ENCODE data around the gene MYB. TPM values are rescaled to one million over a fixed set of nuclear protein-coding genes. Genes with fewer than 3 reads are reported as not detected.

MYB gene
- total and polyA plus RNA-seq, 12 donors: 0.14 to 11.8 (median 0.74) TPM

GRCh38 chr6:135233686-135234491 is 52.8 kb downstream of the MYB start:
- Histone ChIP-seq H3K36me3 (replicated peaks in 1 of 2) (no peaks in the 10 kb centered on the region), H3K4me1 (replicated peaks in 1 of 2) (no peaks in the 10 kb centered on the region), H3K27me3 (no peaks in the 10 kb centered on the region), H3K27ac (no peak overlapping the region), H3K9me3 (replicated peaks in 1 of 3) (no peaks in the 10 kb centered on the region), H3K4me3 (no peak overlapping the region)
- TF ChIP-seq POLR2A (IDR thresholded peaks at IDR 0.05) (no peak), CTCF (IDR thresholded peaks at IDR 0.05) (no peak)
- no peak for DNase-seq
- intact Hi-C loops (cut with DNase I): no loop called here
- WGBS, 4 donors: 66 to 72% (median 68%) methylated on average over 5 of the region's 5 CpGs

- H3K9me3 ChIP-seq (replicated peaks in 1 of 3): no peaks in the 10 kb centered on the region
- 40 to 49% (median 42%) methylated on average over 1 of the region's 1 CpG for WGBS, 4 donors
- H3K36me3 ChIP-seq (replicated peaks in 1 of 2): no peaks in the 10 kb centered on the region
- intact Hi-C loops (cut with DNase I): no loop called here
- no peaks in the 10 kb centered on the region for H3K4me1 ChIP-seq (replicated peaks in 1 of 2)
- H3K4me3 ChIP-seq: no peak overlapping the region
- no peak for DNase-seq
- no peaks in the 10 kb centered on the region for H3K27me3 ChIP-seq
- no peak for TF ChIP-seq POLR2A (IDR thresholded peaks at IDR 0.05)
- TF ChIP-seq CTCF (IDR thresholded peaks at IDR 0.05): no peak
- no peak overlapping the region for H3K27ac ChIP-seq
Measured at GRCh38 chr6:135234492-135234780, 53.3 kb downstream of the MYB start.

- H3K9me3 ChIP-seq (replicated peaks in 1 of 3): no peaks in the 10 kb centered on the region
- TF ChIP-seq POLR2A (IDR thresholded peaks at IDR 0.05) (no peak), CTCF (IDR thresholded peaks at IDR 0.05) (no peak)
- DNase-seq: no peak
- H3K4me3 ChIP-seq: no peak overlapping the region
- no peak overlapping the region for H3K27ac ChIP-seq
- H3K27me3 ChIP-seq: no peaks in the 10 kb centered on the region
- 65 to 88% (median 81%) methylated on average over 5 of the region's 5 CpGs for WGBS, 4 donors
- intact Hi-C loops (cut with DNase I): no loop called here
- no peaks in the 10 kb centered on the region for H3K36me3 ChIP-seq (replicated peaks in 1 of 2)
- no peaks in the 10 kb centered on the region for H3K4me1 ChIP-seq (replicated peaks in 1 of 2)
Measured at GRCh38 chr6:135235716-135236115, 54.6 kb downstream of the MYB start.

GRCh38 chr6:135236319-135236718 is 55.2 kb downstream of the MYB start:
- H3K9me3 ChIP-seq (replicated peaks in 1 of 3): no peaks in the 10 kb centered on the region
- no peak overlapping the region for H3K4me3 ChIP-seq
- no peak overlapping the region for H3K27ac ChIP-seq
- H3K36me3 ChIP-seq (replicated peaks in 1 of 2): no peaks in the 10 kb centered on the region
- H3K27me3 ChIP-seq: no peaks in the 10 kb centered on the region
- DNase-seq: no peak
- 92 to 100% (median 93%) methylated on average over 1 of the region's 1 CpG for WGBS, 4 donors
- H3K4me1 ChIP-seq (replicated peaks in 1 of 2): no peaks in the 10 kb centered on the region
- intact Hi-C loops (cut with DNase I): no loop called here
- TF ChIP-seq POLR2A (IDR thresholded peaks at IDR 0.05): no peak
- no peak for TF ChIP-seq CTCF (IDR thresholded peaks at IDR 0.05)
